Ishikawa (cell line): ENCODE measurements around the gene WDTC1.

Experiments
- EGR1 ChIP-seq: IDR thresholded peaks from 2 replicates; pipeline ENCODE4 v1.6.1; 2012
- RAD21 ChIP-seq: IDR thresholded peaks from 2 replicates; pipeline ENCODE4 v1.6.1; 2012; ENCODE audit warnings: low read depth
- TAF1 ChIP-seq: IDR thresholded peaks from 2 replicates; pipeline ENCODE4 v1.6.1; 2012; ENCODE audit warnings: low read depth, mild to moderate bottlenecking
- YY1 ChIP-seq: IDR thresholded peaks from 2 replicates; pipeline ENCODE4 v1.6.1; 2012; ENCODE audit warnings: low read depth

DNA sequence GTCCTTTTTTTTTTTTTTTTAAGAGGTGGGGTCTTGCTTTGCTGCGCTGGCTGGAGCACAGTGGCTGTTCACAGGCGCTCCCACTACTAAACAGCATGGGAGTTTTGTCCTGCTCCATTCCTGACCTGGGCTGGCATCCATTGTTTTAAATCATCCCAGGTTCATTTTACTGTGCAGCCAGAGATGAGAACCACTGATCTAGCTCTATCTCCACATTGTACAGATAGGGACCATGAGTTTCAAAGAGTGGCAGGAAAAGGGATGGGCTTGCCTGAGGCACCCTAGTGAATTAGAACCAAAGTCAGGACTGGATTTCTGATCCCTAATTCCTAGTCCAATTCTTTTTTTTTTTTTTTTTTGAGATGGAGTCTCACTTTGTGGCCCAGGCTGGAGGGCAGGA is 80.3 kb downstream of the WDTC1 start:
- TF ChIP-seq TAF1 = no peak
- no peak for TF ChIP-seq EGR1
- TF ChIP-seq YY1 = no peak
- no peak for TF ChIP-seq RAD21
